Natural killer cell (primary cell): ENCODE data around the gene KCNK16. TPM values are rescaled to one million over a fixed set of nuclear protein-coding genes. Genes with fewer than 3 reads are reported as not detected.

Source experiments
- ATAC-seq, 3 donors: fragments of 150-1000 bp in 2 of 3; fragments of 200-7000 bp in 1 of 3; cut with Tn5 transposase; 1 replicate in 1 of 3; 2 replicates in 2 of 3; pipeline ENCODE4 v1.10.0; 2021; ENCODE audit warnings: mild to moderate bottlenecking in 2 of 3, moderate library complexity in 2 of 3
- DNase-seq, 2 donors: peaks; one replicate each; pipeline versions ENCODE4 v3.0.0 to v3.0.0-alpha.2; 2013 to 2021; ENCODE audit warnings: mixed read lengths in 1 of 2
- H3K27ac ChIP-seq: one replicate; pipeline ENCODE4 v1.5.1; 2013; ENCODE audit warnings: mild to moderate bottlenecking, low read length
- H3K27me3 ChIP-seq: one replicate; pipeline ENCODE4 v1.6.1; 2013; ENCODE audit warnings: low read length; ENCODE audit not compliant: control insufficient read depth, insufficient read depth
- H3K36me3 ChIP-seq: one replicate; pipeline ENCODE4 v1.6.1; 2013; ENCODE audit warnings: low read length; ENCODE audit not compliant: control insufficient read depth, insufficient read depth
- H3K4me1 ChIP-seq: one replicate; pipeline ENCODE4 v1.6.1; 2013; ENCODE audit warnings: low read length; ENCODE audit not compliant: control insufficient read depth, insufficient read depth
- H3K4me3 ChIP-seq: one replicate; pipeline ENCODE4 v1.5.1; 2013; ENCODE audit warnings: low read length
- H3K9me3 ChIP-seq: one replicate; pipeline ENCODE4 v1.6.1; 2013; ENCODE audit warnings: low read length; ENCODE audit not compliant: control insufficient read depth, insufficient read depth
- H3K27ac Mint-ChIP-seq, 2 donors: one replicate each; pipeline ENCODE4 v1.8.0; 2022; ENCODE audit warnings: mild to moderate bottlenecking in 2 of 2, mixed read lengths in 2 of 2, moderate library complexity in 1 of 2
- H3K27me3 Mint-ChIP-seq, 2 donors: one replicate each; pipeline ENCODE4 v1.8.0; 2022; ENCODE audit warnings: low read depth in 2 of 2, mixed read lengths in 2 of 2
- H3K36me3 Mint-ChIP-seq: one replicate; pipeline ENCODE4 v1.8.0; 2022; ENCODE audit warnings: mixed read lengths
- H3K4me1 Mint-ChIP-seq, 2 donors: one replicate each; pipeline ENCODE4 v1.8.0; 2022; ENCODE audit warnings: mixed read lengths in 2 of 2
- H3K4me3 Mint-ChIP-seq: one replicate; pipeline ENCODE4 v1.8.0; 2022; ENCODE audit warnings: mild to moderate bottlenecking, moderate library complexity, mixed read lengths
- H3K9me3 Mint-ChIP-seq, 2 donors: one replicate each; pipeline ENCODE4 v1.8.0; 2022; ENCODE audit warnings: mixed read lengths in 2 of 2
- WGBS: methylation state at CpG from one replicate; pipeline ENCODE4 v1.1.7; 2013; ENCODE audit warnings: missing lambda C conversion rate; ENCODE audit not compliant: insufficient coverage; 5-methylcytosine and 5-hydroxymethylcytosine counted together
- intact Hi-C: fragments of 100-400 bp; cut with micrococcal nuclease; formaldehyde crosslinking; loops from one replicate; pipeline ENCODE4 v1.14.2; 2022
- total RNA-seq, 4 donors: library from RNA; stranded (reverse); fragments of 120-200 nt in 1 of 4; gene quantifications; one replicate each; pipeline versions ENCODE4 v1.2.3 to v1.2.4, GENCODE V29; 2013 to 2022
- TF ChIP-seq, protein P1 (sequence below): fragments of 200-600 bp; IDR thresholded peaks from one replicate; pipeline ENCODE4 v1.8.0; 2022; ENCODE audit warnings: antibody characterized with exemption

The KCNK16 gene
- total RNA-seq, 3 donors from 2014 or later (not counting 1 experiment from before 2014, with no cell fraction given), result not detected

GRCh38 chr6:39339096-39339867 is 16.8 kb upstream of the KCNK16 start:
- H3K4me3 ChIP-seq, result no peak overlapping the region
- no peak overlapping the region for H3K27ac ChIP-seq
- H3K4me1 Mint-ChIP-seq, result peaks cover 52 to 56% of the 10 kb centered on the region in 2 donors
- H3K4me1 ChIP-seq, result peaks cover 64% of the 10 kb centered on the region
- whole genome bisulfite sequencing, result 80% methylated on average over 9 of the region's 9 CpGs
- DNase-seq (no peak), ATAC-seq (no peak)
- no peaks in the 10 kb centered on the region for H3K9me3 ChIP-seq
- TF ChIP-seq, protein P1, sequence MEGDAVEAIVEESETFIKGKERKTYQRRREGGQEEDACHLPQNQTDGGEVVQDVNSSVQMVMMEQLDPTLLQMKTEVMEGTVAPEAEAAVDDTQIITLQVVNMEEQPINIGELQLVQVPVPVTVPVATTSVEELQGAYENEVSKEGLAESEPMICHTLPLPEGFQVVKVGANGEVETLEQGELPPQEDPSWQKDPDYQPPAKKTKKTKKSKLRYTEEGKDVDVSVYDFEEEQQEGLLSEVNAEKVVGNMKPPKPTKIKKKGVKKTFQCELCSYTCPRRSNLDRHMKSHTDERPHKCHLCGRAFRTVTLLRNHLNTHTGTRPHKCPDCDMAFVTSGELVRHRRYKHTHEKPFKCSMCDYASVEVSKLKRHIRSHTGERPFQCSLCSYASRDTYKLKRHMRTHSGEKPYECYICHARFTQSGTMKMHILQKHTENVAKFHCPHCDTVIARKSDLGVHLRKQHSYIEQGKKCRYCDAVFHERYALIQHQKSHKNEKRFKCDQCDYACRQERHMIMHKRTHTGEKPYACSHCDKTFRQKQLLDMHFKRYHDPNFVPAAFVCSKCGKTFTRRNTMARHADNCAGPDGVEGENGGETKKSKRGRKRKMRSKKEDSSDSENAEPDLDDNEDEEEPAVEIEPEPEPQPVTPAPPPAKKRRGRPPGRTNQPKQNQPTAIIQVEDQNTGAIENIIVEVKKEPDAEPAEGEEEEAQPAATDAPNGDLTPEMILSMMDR, result no peak
- intact Hi-C loops, result no loop called here
- H3K27ac Mint-ChIP-seq, result no peak overlapping the region
- H3K36me3 ChIP-seq, result no peaks in the 10 kb centered on the region
- no peaks in the 10 kb centered on the region for H3K36me3 Mint-ChIP-seq
- no peaks in the 10 kb centered on the region for H3K9me3 Mint-ChIP-seq
- H3K27me3 ChIP-seq, result no peaks in the 10 kb centered on the region
- H3K4me3 Mint-ChIP-seq, result no peak overlapping the region
- H3K27me3 Mint-ChIP-seq, result no peaks in the 10 kb centered on the region

GRCh38 chr6:39338397-39338796 is 15.9 kb upstream of the KCNK16 start:
- H3K4me3 Mint-ChIP-seq, result peak overlapping the region; percentile 47
- Histone ChIP-seq H3K27me3 (no peaks in the 10 kb centered on the region), H3K27ac (no peak overlapping the region), H3K9me3 (no peaks in the 10 kb centered on the region), H3K4me3 (no peak overlapping the region), H3K36me3 (no peaks in the 10 kb centered on the region), H3K4me1 (peaks cover 61% of the 10 kb centered on the region)
- no peaks in the 10 kb centered on the region for H3K27me3 Mint-ChIP-seq
- no peaks in the 10 kb centered on the region for H3K36me3 Mint-ChIP-seq
- WGBS, result 16% methylated on average over 5 of the region's 5 CpGs
- intact Hi-C loops, result no loop called here
- H3K27ac Mint-ChIP-seq, result peak overlapping the region in 1 of 2 donors; percentile 69
- DNase-seq (no peak), ATAC-seq (no peak)
- no peaks in the 10 kb centered on the region for H3K9me3 Mint-ChIP-seq
- TF ChIP-seq, protein P1, result no peak
- H3K4me1 Mint-ChIP-seq, result peaks cover 52 to 56% of the 10 kb centered on the region in 2 donors

GRCh38 chr6:39335780-39336545 is 13.5 kb upstream of the KCNK16 start:
- H3K9me3 ChIP-seq, result no peaks in the 10 kb centered on the region
- WGBS, result 6% methylated on average over 5 of the region's 5 CpGs
- DNase-seq (no peak), ATAC-seq (peak; percentile 50 to 88 (median 64))
- peaks cover 47% of the 10 kb centered on the region for H3K4me1 ChIP-seq
- H3K36me3 Mint-ChIP-seq, result no peaks in the 10 kb centered on the region
- peak overlapping the region; percentile 80 to 85 for H3K27ac Mint-ChIP-seq
- peak overlapping the region; percentile 89 for H3K4me3 Mint-ChIP-seq
- H3K27me3 ChIP-seq, result no peaks in the 10 kb centered on the region
- H3K4me3 ChIP-seq, result no peak overlapping the region
- H3K9me3 Mint-ChIP-seq, result no peaks in the 10 kb centered on the region
- intact Hi-C loops, result no loop called here
- H3K4me1 Mint-ChIP-seq, result peaks cover 56 to 57% of the 10 kb centered on the region in 2 donors
- H3K36me3 ChIP-seq, result no peaks in the 10 kb centered on the region
- H3K27ac ChIP-seq, result no peak overlapping the region
- TF ChIP-seq, protein P1, result no peak
- H3K27me3 Mint-ChIP-seq, result peaks cover 0 to 5% of the 10 kb centered on the region in 2 donors
